HepG2 (cell line): ENCODE data around the gene CACNA1D. TPM values are rescaled to one million over a fixed set of nuclear protein-coding genes. Genes with fewer than 3 reads are reported as not detected.
A peak's percentile ranks its signal among the peaks of the same experiment; 100 is the strongest.

Experiments used
- ARID4A ChIP-seq: sonication (generic); formaldehyde crosslinking; IDR thresholded peaks from 2 replicates; pipeline ENCODE4 v1.5.0; 2020; ENCODE audit warnings: mild to moderate bottlenecking, missing genetic modification reagents, borderline replicate concordance
- FOXO4 ChIP-seq: sonication (generic); formaldehyde crosslinking; conservative IDR thresholded peaks from 2 replicates; pipeline ENCODE4 v1.8.1; 2023; ENCODE audit warnings: missing genetic modification reagents
- HNF4A ChIP-seq: sonication (generic); formaldehyde crosslinking; IDR thresholded peaks from 2 replicates; pipeline ENCODE4 v1.4.0; 2020; ENCODE audit warnings: missing genetic modification reagents
- KDM5B ChIP-seq: sonication (generic); formaldehyde crosslinking; IDR thresholded peaks from 2 replicates; pipeline ENCODE4 v1.4.0; 2020; ENCODE audit warnings: missing genetic modification reagents, mild to moderate bottlenecking, borderline replicate concordance
- ZNF672 ChIP-seq: sonication (generic); formaldehyde crosslinking; IDR thresholded peaks from 2 replicates; pipeline ENCODE4 v1.8.1; 2022; ENCODE audit warnings: missing genetic modification reagents
- ZSCAN29 ChIP-seq: sonication (generic); formaldehyde crosslinking; conservative IDR thresholded peaks from 2 replicates; pipeline ENCODE4 v1.4.0; 2020; ENCODE audit warnings: mild to moderate bottlenecking, missing genetic modification reagents
- ZSCAN5A ChIP-seq: sonication (generic); formaldehyde crosslinking; IDR thresholded peaks from 2 replicates; pipeline ENCODE4 v1.8.0; 2022; ENCODE audit warnings: mild to moderate bottlenecking, missing genetic modification reagents, borderline replicate concordance
- polyA plus RNA-seq, 8 experiments: library from polyadenylated mRNA; depleted of rRNA in 3 of 8; stranded (reverse) in 7 of 8; unstranded in 1 of 8; fragments of >200 nt; fragmentation: Illumina TruSeq in 4 of 8; extraction: Trizol in 4 of 8; gene quantifications; 2 replicates each; pipeline versions ENCODE4 v1.2.1 to v1.2.3, GENCODE V29; 2011 to 2016; ENCODE audit warnings: low read depth in 4 of 8, missing spikeins in 1 of 8, mixed read lengths in 1 of 8; ENCODE audit not compliant: insufficient read depth in 1 of 8
- total RNA-seq, 5 experiments: library from RNA; depleted of rRNA; stranded (reverse); fragments of >200 nt; fragmentation: Illumina TruSeq; extraction: Trizol; gene quantifications; 2 replicates each; pipeline ENCODE4 v1.2.3, GENCODE V29; 2016; ENCODE audit warnings: low read depth in 1 of 5
- TF ChIP-seq, protein P1 (sequence below): sonication (generic); formaldehyde crosslinking; IDR thresholded peaks from 2 replicates; pipeline ENCODE4 v1.4.0; 2020; ENCODE audit warnings: missing genetic modification reagents
- TF ChIP-seq, protein P2 (sequence below): sonication (generic); formaldehyde crosslinking; IDR thresholded peaks from 2 replicates; pipeline ENCODE4 v1.5.0; 2020; ENCODE audit warnings: mild to moderate bottlenecking, missing genetic modification reagents
- TF ChIP-seq, protein P3 (sequence below): sonication (generic); formaldehyde crosslinking; IDR thresholded peaks from 2 replicates; pipeline ENCODE4 v1.9.0; 2022; ENCODE audit warnings: missing genetic modification reagents, mild to moderate bottlenecking, borderline replicate concordance

The CACNA1D gene
- total and polyA plus RNA-seq, 2 of the 13 experiments (the other 11 are each of a cell fraction or from before 2014, with no cell fraction given) = 0.26 to 0.38 TPM

- TF ChIP-seq ZSCAN5A = no peak
- TF ChIP-seq HNF4A (CRISPR knock-in tag) = no peak
- TF ChIP-seq, protein P1, sequence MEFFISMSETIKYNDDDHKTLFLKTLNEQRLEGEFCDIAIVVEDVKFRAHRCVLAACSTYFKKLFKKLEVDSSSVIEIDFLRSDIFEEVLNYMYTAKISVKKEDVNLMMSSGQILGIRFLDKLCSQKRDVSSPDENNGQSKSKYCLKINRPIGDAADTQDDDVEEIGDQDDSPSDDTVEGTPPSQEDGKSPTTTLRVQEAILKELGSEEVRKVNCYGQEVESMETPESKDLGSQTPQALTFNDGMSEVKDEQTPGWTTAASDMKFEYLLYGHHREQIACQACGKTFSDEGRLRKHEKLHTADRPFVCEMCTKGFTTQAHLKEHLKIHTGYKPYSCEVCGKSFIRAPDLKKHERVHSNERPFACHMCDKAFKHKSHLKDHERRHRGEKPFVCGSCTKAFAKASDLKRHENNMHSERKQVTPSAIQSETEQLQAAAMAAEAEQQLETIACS (CRISPR knock-in tag) = no peak
- TF ChIP-seq, protein P2, sequence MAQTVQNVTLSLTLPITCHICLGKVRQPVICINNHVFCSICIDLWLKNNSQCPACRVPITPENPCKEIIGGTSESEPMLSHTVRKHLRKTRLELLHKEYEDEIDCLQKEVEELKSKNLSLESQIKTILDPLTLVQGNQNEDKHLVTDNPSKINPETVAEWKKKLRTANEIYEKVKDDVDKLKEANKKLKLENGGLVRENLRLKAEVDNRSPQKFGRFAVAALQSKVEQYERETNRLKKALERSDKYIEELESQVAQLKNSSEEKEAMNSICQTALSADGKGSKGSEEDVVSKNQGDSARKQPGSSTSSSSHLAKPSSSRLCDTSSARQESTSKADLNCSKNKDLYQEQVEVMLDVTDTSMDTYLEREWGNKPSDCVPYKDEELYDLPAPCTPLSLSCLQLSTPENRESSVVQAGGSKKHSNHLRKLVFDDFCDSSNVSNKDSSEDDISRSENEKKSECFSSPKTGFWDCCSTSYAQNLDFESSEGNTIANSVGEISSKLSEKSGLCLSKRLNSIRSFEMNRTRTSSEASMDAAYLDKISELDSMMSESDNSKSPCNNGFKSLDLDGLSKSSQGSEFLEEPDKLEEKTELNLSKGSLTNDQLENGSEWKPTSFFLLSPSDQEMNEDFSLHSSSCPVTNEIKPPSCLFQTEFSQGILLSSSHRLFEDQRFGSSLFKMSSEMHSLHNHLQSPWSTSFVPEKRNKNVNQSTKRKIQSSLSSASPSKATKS (CRISPR knock-in tag) = no peak
- TF ChIP-seq ZSCAN29 (CRISPR knock-in tag) = no peak
- 0 out of 2 replicates have a peak, but pooled peaks have one; percentile 25 for TF ChIP-seq FOXO4 (CRISPR knock-in tag)
- no peak for TF ChIP-seq ARID4A (CRISPR knock-in tag)
- TF ChIP-seq KDM5B = 0 out of 2 replicates have a peak, but pooled peaks have one; percentile 2
- no peak for TF ChIP-seq ZNF672
- TF ChIP-seq, protein P3, sequence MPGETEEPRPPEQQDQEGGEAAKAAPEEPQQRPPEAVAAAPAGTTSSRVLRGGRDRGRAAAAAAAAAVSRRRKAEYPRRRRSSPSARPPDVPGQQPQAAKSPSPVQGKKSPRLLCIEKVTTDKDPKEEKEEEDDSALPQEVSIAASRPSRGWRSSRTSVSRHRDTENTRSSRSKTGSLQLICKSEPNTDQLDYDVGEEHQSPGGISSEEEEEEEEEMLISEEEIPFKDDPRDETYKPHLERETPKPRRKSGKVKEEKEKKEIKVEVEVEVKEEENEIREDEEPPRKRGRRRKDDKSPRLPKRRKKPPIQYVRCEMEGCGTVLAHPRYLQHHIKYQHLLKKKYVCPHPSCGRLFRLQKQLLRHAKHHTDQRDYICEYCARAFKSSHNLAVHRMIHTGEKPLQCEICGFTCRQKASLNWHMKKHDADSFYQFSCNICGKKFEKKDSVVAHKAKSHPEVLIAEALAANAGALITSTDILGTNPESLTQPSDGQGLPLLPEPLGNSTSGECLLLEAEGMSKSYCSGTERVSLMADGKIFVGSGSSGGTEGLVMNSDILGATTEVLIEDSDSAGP = peak; percentile 30; the same call in 1 of the 2 replicates
Measured at GRCh38 chr3:53817809-53818208, 323.4 kb downstream of the CACNA1D start (continued).
